Stimulated activated CD4-positive, alpha-beta T cell treated with anti-CD3 and anti-CD28 coated beads, TNF-alpha, amount 100 ng/mL, for 24 hours (primary cell): ENCODE results near the gene KRTAP5-4.
A peak's percentile ranks its signal among the peaks of the same experiment; 100 is the strongest.
"Not testable (repeated sequence)": the region's sequence is repeated elsewhere in the genome, so short reads cannot be mapped to it uniquely, and the experiment has no call there.

ENCODE experiments used
- DNase-seq, 3 experiments: peaks; one replicate each; pipeline ENCODE4 v3.0.0-alpha.2; 2020; ENCODE audit warnings: low read depth in 3 of 3

Gene KRTAP5-4

GRCh38 chr11:1600626-1601025 is 21.3 kb downstream of the KRTAP5-4 start:
- DNase-seq = no peak

- no peak for DNase-seq
Observed at GRCh38 chr11:1598816-1599215, 23.1 kb downstream of the KRTAP5-4 start.

- not testable (repeated sequence) for DNase-seq
Observed at GRCh38 chr11:1598406-1598805, 23.5 kb downstream of the KRTAP5-4 start.

DNA sequence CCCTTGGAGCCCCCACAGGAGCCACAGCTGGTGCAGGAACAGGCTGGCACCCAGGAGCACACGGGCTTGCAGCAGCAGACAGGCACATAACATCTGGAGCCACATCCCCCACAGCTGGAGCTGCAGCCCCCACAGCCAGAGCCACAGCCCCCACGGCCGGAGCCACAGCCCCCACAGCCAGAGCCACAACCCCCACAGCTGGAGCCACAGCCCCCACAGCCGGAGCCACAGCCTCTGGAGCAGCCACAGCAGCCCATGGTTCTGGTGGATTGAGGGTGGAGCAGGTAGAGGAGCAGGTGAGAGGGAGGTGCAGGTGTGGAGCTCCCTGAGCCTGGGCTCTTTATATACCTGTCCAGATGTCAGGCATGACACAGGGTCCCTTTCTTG is 24.0 kb downstream of the KRTAP5-4 start, which contains the start of gene KRTAP5-2:
KRTAP5-2 (minus strand) TSS at position 301 of the 387 bp plus-strand sequence; CDS start at position 257, 44 bp downstream.
- DNase-seq = no peak

DNA sequence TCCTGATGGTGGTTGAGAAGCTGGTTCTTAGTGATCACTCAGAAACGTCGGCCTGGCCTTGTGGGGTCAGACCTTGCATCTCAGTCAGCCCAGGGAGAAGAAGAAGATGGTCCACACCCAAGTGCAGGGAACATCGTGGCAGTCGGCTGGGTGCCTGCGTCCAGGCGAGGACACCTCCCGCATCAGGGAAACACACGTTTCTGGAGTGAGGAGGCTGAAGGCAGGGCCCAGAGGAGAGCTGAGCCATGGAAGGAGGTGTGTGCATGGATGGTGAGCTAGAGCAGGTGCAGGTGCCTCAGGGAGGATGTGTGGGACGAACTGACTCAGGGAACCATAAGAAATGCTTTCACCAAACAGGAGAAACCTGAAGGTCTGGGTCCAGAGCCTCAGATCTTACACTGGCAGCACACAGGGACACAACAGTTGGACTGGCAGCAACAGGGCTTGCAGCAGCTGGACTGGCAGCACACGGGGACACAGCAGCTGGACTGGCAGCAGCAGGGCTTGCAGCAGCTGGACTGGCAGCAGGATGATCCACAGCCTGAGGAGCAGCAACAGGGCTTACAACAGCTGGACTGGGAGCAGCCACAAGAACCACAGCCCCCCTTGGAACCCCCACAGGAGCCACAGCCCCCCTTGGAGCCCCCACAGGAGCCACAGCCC is 24.5 kb downstream of the KRTAP5-4 start:
- no peak for DNase-seq

GRCh38 chr11:1596576-1597121 is 25.3 kb downstream of the KRTAP5-4 start:
- not testable (repeated sequence) for DNase-seq

DNA sequence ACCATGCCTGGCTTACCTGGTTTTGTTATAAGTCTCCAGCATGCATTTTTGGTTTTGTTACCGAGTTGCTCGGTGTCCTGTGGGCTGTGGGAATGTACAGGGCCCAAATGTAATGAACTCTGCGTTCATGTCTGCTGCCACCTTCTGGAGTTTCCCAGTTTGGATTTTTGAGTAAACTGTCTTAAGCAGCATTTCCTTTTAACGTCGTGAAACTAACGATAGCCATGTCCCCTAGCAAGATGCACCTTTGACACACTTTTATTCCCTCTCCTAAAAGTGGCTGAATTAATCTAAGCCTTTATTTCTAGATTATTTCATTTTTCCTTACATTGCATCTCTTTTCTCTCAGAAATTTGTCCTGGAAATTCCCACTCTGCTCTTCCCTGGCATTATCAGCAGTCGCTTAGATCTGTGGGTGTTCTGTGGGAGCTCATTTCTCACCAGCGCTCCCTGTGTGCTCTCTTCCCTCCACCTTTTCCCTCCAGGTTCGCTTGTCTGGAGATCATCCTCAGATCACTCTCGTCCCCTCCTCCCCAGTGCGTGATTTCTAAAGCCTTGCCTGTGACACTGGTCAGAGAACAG is 25.9 kb downstream of the KRTAP5-4 start:
- not testable (repeated sequence) for DNase-seq

DNA sequence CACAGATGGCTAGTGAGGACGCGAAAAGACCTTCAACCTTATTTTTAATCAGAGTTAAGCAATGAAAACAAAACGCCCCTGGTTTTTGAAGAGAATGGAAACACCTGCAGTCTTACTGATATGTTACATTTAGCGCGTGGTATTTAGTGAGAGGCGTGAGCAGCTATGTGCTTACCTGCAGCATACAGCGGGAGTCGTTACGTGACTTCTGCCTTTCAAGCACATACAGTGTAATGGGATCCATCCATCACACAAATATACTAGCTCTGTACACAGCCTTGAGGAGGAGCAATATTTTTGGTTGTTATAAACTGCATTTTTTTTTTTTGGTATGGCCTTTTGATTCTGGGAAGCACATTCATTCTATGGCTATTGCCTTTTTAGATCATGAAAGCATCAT is 29.3 kb downstream of the KRTAP5-4 start:
- no peak for DNase-seq

DNA sequence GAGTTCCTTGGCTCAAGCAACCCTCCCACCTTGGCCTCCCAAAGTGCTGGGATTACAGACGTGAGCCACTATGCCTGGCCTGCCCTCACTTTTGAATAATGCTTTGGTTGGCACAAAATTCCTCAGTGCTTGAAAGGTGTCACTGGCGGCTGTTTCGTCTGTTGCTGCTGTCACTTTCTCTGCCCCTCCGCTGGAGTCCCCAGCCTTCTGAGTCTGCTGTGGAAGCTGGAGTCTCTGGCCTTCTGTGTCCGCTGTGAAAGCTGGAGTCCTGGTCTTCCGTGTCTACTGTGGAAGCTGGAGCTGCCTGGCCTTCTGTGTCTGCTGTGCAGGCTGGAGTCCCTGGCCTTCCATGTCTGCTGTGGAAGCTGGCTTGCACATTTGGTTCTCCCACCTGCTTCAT is 31.9 kb downstream of the KRTAP5-4 start:
- DNase-seq = no peak

DNA sequence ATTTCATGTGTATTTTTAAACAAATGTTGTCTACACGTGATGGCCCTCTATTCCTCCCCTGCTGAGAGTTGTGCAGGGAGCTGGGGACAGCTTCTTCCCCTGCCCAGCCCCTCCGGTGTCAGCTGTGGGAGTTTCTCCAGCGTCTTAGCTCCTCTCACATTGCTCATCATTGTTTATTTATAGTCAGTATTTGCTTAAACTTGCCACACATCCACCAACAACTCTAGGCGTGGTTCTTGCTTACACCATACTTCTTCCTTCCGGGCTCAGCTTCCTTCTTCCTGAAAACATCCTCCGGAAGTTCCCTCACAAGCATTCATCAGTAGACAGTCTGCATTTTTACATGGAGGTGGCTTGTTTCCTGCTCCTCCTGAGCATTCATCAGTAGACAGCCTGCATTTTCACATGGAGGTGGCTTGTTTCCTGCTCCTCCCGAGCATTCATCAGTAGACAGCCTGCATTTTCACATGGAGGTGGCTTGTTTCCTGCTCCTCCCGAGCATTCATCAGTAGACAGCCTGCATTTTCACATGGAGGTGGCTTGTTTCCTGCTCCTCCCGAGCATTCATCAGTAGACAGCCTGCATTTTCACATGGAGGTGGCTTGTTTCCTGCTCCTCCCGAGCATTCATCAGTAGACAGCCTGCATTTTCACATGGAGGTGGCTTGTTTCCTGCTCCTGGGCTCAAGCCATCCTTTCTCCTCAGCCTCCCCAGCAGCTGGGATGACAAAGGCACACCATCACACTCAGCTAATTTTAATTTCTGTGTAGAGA is 32.6 kb downstream of the KRTAP5-4 start:
- DNase-seq = not testable (repeated sequence)

- no peak for DNase-seq
Observed at GRCh38 chr11:1586699-1587098, 35.2 kb downstream of the KRTAP5-4 start.

GRCh38 chr11:1584661-1585370 is 37.1 kb downstream of the KRTAP5-4 start, which contains the start of gene KRTAP5-1:
Gene KRTAP5-1 (minus strand): TSS chr11:1585283. CDS start chr11:1585249, 34 bp downstream.
- DNase-seq = not testable (repeated sequence)

DNA sequence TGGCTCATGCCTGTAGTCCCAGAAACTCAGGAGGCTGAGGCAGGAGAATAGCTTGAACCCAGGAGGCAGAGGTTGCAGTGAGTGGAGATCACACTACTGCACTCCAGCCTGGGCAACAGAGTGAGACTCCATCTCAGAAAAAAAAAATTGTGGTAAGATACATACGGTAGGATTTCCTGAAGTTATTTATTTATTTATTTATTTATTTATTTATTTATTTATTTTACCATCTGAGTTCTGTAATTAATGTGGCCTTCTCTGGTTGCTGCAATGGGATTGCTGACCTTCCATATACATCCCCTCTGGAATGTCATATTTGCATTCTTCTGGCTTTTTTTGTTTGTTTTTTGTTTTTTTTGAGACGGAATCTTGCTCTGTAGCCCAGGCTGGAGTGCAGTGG is 39.0 kb downstream of the KRTAP5-4 start:
- not testable (repeated sequence) for DNase-seq

- no peak for DNase-seq
Observed at GRCh38 chr11:1581976-1582375, 40.0 kb downstream of the KRTAP5-4 start.

GRCh38 chr11:1576825-1577224 is 45.1 kb downstream of the KRTAP5-4 start:
- DNase-seq = no peak

GRCh38 chr11:1575756-1576155 is 46.2 kb downstream of the KRTAP5-4 start:
- not testable (repeated sequence) for DNase-seq

DNA sequence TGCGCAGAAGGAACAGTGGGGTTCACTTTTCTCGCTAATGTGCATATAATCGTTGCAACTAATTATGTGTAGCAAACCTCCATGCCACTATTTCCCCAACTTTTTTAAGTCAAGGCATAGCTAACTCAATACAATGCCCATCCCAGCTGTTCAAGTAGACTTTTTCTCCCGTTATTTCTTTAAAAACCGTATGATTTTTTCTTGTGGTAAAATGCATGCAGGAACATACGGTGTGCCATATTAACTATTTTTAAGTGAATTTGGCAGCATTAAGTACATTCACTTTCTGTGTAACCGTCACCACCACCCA is 47.0 kb downstream of the KRTAP5-4 start:
- no peak for DNase-seq

DNA sequence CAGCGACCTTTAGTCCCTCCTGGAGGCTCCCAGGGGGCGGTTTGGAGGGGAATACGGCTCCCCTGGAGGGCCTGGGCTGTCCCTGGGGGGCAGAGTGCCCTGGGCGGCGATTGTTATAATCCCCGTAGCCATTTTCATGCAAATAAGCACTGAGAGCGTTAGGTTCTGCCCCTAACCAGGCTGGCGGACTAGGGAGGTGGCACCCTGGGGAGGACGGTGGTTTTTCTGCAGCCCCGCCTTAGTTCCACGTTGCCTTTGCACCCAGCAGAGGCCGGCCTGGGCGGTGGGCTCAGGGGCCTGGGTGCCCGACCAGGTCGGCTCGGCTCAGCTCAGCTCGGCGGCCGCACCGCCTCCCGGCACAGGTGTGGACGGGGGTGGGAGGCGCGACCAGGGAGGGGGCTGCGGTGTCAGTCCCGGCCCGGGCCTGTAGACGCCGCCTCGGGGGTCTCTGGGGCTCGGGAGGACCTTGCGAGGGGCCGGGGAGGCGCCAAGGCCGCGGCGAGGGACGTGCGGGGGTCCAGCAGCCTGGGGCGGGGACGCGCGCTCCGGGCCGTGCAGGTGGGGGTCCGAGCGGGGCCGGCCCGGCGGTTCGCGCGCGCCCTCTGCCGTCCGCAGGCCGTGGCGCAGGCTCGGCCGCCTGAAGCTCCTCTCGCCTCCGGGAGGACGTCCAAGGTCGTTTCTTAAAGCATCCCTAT is 47.6 kb downstream of the KRTAP5-4 start:
- DNase-seq = peak in 1 of 3 experiments; percentile 45

- no peak for DNase-seq
Observed at GRCh38 chr11:1573903-1574237, 48.1 kb downstream of the KRTAP5-4 start.

- DNase-seq = peak in 1 of 3 experiments; percentile 17
Observed at GRCh38 chr11:1573077-1573902, 48.6 kb downstream of the KRTAP5-4 start.
